DOHH2 (cell line): Measurements from ENCODE around the gene PPFIBP1.

Source experiments
- EZH2phosphoT487 ChIP-seq: fragments of 200-600 bp; sonication (generic); IDR thresholded peaks from 2 replicates; pipeline ENCODE4 v1.6.1; 2017; ENCODE audit warnings: borderline replicate concordance, mild to moderate bottlenecking, antibody characterized with exemption, low read length, moderate library complexity, mixed read lengths
- TF ChIP-seq, protein P1 (sequence below): fragments of 200-600 bp; sonication (generic); IDR thresholded peaks from one replicate; pipeline ENCODE4 v1.5.1; 2014; ENCODE audit warnings: antibody characterized with exemption, mild to moderate bottlenecking, low read depth, low read length; ENCODE audit not compliant: poor library complexity, severe bottlenecking

DNA sequence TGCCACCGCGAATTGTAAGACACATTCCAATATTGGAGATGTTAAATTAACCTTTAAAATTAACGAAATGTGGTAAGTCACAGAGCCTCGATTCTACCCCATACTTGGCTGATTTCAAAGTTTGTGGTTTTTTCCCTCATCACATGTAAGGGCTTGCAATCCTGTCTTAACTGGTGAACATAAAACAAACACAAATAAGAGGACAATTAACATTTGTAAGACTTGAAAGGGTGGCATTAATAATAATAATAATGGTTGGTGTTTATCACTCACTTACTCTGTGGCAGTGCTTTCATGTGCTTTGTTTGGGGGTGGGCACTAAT lies 26.6 kb downstream of the PPFIBP1 start:
- no peak for TF ChIP-seq EZH2phosphoT487
- TF ChIP-seq, protein P1, sequence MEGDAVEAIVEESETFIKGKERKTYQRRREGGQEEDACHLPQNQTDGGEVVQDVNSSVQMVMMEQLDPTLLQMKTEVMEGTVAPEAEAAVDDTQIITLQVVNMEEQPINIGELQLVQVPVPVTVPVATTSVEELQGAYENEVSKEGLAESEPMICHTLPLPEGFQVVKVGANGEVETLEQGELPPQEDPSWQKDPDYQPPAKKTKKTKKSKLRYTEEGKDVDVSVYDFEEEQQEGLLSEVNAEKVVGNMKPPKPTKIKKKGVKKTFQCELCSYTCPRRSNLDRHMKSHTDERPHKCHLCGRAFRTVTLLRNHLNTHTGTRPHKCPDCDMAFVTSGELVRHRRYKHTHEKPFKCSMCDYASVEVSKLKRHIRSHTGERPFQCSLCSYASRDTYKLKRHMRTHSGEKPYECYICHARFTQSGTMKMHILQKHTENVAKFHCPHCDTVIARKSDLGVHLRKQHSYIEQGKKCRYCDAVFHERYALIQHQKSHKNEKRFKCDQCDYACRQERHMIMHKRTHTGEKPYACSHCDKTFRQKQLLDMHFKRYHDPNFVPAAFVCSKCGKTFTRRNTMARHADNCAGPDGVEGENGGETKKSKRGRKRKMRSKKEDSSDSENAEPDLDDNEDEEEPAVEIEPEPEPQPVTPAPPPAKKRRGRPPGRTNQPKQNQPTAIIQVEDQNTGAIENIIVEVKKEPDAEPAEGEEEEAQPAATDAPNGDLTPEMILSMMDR: no peak
